ENCODE data around the gene ELAVL2.
A peak's percentile ranks its signal among the peaks of the same experiment; 100 is the strongest.

The ELAVL2 gene

DNA sequence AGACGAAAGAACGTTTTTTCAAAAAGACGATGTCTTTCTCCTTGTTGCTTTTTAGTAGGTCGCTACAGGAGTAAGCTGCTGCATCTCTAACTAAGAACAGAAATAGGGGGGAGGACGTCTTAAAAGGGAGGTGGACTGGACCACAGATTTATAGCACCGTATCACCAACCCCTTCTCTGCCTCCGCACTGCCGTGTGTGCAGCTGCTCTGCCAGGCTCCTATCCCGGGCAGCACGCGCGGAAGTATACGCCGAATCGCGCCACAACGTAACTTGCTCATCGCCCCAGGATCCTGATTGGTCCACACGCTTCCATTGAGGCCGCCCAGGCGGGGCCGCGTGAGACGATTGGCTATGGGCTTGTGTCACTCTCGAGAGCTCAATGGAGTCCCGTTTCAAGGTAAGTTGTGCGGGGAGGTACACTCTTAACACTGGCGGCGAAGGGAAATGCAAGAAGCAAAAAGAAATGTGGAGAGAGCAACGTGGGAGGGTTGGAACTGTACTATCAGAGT is at the start of gene ELAVL2:
ELAVL2 (minus strand) TSS at position 121 of the 510 bp plus-strand sequence. CDS start 64,006 bp downstream, outside the sequence.
- DNase-seq (ENCODE audit: low read depth in 4 of 4, low spot score in 1 of 4): peak in 2 of 4 experiments; percentile 16 to 22

DNA sequence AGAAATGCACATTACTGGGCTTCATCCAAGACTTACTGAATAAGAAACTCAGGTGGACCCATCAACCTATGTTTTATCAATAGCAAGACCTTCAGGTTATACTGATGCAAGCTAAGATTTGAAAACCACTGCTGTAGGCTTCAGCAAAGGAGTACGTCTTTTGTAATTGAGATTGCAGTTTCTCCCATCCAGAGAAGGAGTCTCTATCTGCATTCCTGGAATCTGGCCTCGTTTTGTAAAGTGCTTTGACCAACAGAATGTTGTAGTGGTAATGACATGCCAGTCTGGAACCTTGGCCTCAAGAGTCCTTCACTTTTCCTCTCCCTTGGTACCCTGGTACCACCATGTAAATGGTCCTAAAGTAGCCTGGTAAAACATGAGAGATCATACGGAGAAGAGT is 32.2 kb upstream of the ELAVL2 start:
- DNase-seq (ENCODE audit: low read depth in 4 of 4, low spot score in 1 of 4): no peak

DNA sequence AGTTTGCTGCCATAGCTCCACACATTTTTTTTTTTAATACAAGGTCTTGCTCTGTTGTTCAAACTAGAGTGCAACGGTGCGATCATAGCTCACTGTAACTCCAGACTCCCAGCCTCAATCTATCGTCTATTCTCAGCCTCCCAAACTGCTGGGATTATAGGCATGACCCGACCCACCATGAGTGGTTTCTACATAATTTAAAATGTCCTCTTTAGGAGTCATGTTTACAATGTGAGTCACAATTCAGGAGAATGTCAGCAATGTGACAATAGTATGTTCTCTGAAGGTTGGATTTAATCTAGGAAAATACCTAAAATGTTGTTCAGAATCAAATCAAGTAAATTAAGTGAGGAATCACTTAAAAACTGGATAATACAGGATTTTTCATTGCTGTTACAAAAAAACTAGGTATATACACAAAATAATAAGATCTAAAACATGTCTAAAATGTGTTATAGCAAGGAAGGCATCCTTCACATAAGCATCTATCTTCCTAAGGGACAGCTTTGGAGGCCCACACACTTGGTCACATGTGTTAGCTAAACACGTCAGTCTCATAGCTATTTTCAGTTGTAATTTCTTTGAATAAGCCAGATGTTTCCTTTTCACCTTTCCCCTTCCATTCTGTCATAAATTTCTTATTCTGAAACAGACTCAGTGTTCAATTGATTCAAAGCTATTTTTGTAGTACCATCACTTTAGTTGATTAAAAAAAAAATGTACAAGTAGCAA is 30.0 kb upstream of the ELAVL2 start:
- no peak for DNase-seq (ENCODE audit: low read depth in 4 of 4, low spot score in 1 of 4)

DNA sequence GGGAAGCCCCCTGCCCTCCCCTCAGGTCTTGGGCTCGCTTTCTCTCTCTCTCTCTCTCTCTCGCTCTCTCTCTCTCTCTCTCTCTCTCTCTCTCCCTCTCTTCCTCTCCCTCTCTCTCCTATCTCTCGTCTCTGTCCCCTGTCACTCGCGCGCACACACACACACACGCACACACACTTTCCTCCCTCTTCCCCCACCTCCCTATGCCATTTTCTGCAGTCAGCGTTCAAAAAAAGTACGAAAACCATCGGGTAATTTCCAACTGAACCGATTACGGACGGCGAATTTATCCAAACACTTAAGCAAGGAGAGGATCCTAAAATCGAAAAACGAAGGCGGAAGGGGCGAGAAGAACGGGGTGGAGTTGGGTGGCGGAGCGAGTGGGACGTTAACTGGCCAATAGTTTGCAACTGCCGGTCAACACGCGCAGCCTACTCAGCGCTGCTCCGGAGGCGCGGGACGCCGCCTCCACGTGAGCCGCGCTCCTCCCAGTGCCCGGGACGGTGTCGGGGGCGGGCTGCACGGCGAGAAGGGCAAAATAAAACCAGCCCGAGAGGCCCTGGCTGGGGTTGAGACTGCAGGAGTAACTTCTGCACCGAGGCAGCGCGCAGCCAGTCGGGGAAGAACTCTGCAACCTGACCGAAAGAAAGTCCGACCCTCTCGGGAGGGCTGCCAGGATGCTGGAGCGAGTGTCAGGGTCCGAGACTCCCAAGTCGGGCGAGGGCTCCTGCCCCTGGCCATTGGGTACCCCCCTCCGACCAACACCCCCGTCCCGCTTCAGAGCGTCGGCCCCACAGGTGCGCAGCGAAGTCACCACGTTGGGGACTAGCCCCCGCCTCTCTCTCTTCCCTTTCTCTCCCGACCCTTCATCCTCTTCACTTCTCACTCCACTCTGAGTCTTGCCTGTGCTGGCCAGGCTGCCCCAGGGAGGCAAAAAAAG is 24.9 kb upstream of the ELAVL2 start:
- no peak for DNase-seq (ENCODE audit: low read depth in 4 of 4, low spot score in 1 of 4)

DNA sequence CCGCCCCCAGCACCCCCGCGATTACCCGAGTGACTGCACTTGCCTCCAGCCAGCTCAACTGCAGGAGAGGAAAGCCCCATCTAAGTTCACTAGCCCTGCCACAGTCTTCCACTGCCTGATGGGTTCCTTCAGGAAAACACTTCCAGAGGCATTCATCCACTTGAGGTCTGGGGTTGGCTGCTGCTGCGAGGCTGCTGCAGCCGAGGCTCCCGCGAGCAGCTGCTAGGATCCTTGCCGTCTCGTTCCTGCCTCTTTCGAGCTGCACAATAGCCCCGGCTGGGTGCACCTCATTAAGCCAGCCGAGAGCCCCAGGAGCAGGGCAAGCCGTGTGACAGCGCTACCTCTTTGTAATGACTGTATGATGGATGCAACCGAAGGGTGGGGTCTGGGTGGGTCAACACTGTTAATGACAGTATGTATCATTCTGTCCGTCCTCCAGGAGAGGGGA is 24.2 kb upstream of the ELAVL2 start:
- DNase-seq (ENCODE audit: low read depth in 4 of 4, low spot score in 1 of 4): no peak

DNA sequence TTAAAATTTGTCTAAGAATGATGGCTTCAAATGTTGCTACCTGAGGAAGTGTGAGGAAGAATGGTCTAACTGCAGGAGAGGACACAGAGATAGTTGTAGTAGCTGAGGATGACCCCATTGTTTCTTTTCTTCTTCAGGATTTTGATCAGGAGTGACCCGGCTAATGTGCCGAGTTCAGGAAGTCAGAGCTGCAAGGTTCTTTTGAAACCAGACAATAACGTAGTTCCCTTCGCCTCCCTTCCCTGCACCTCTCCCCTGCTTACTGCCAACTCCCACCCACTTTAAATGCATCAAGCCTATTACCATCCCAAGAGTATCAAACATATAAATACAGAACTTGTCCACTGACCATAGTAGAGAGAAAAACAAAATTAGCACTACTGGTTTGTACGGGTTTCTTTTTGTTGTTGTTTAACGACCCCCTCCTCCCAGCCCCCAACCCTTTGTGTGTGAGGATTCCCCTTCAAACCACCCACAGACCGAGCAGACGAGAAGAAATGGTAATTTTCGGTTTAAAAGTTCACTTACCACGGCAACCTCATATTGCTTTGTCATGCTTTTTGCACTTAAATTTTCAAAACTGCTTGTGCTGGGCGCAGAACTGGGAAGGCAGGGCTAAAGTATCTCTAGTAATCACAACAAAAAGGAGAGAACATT is 23.5 kb upstream of the ELAVL2 start:
- DNase-seq (ENCODE audit: low read depth in 4 of 4, low spot score in 1 of 4): no peak

DNA sequence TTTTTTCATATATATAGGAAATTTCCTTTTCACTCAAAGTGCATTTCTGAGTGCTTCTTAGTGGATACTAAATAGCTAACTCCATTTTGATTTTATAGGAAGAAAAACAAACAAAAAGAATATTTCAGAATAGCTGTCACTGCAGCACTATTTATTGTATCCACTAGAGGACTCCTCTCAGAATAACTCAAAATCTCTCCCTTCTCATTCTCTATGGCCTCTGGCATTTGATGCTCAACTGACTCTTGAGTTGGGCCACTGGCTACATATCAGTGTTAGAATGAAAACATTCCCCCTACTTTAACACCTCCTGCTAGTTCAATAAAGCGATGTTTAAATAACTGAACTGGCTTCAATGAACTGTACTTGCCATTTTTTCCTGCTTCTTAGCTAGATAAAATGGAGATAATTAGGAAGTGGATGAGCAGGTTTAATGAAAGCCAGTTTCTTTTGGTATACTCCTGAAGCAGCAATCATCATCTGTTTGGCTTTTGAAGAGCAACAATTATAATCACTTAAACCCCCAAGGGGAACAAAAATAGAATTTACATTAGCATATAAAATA is 16.6 kb upstream of the ELAVL2 start:
- DNase-seq (ENCODE audit: low read depth in 4 of 4, low spot score in 1 of 4): no peak

DNA sequence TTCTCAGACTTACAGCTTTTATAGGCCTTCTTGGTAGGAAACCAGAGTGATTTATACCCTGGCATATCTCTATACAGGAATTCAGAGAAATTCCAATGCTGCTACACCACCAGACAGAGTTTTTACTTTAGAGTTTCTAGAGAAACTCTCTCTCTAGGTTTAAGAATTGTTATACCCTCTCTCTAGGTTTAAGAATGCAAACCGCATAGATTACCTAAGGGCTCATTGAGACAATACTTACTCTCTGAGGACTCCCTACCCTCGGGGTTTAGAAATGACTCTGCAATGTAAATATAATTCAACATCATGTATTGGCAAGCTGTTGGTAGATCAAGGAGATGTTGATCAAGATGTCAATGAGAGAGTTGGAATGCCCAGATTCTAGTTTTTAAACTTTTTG is 15.3 kb upstream of the ELAVL2 start:
- DNase-seq (ENCODE audit: low read depth in 4 of 4, low spot score in 1 of 4): no peak

DNA sequence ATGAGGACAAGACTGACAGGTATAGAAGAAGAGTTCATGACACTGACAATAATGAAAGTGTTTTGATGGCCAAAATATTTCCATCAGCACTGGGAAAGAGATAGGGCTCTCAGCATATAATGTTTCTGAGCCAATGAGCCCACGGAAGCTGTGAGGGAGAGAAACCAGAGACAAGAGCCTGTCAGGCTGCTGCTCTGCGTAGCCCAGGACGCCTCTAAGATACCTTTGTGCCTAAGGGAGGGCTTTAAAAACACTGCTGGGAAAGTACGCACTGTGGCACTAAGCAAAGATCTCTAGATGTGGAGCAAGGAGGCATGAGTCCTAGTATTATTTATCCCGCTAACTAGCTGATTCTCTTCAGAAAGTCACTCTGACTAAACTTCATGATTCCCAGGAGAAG is 11.0 kb upstream of the ELAVL2 start:
- DNase-seq (ENCODE audit: low read depth in 4 of 4, low spot score in 1 of 4): no peak

DNA sequence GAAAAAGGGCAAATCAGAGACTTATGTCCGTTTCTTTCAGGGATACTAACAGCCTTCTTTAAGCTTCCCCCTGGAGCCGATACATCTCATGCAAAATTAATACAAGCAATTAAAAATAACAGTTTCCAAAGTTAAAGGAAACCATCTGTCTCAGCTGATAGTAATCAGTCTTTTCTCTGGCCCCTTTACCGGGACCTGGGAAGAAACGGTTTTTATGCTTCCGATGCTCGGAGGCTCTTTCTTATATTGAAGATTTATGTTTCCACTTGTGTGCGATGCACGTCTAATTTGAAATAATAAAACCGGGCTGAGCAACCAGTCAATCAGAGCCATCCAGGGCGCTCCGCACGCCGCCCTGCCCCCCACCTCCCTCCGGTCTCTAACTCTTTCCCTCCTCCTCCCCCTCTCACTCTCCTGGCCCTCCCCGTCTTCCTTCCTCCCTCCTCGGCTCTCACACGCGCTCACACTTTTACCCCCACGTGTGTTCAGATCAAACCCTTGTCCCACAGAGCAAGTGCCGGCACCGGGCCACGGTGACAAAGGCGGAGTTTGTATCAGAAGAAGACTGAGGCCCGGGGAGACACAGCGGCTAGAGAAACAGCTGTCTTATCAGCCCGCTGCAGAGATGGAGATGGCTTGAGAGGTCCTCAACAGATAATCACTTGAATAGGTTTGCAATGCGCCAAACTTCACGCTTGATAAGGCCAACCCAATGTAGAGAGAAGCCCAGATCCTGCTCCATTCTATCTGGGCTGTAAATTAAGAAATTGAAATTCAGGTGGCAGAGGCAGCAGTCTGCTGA is 5.1 kb upstream of the ELAVL2 start:
- no peak for DNase-seq (ENCODE audit: low read depth in 4 of 4, low spot score in 1 of 4)

DNA sequence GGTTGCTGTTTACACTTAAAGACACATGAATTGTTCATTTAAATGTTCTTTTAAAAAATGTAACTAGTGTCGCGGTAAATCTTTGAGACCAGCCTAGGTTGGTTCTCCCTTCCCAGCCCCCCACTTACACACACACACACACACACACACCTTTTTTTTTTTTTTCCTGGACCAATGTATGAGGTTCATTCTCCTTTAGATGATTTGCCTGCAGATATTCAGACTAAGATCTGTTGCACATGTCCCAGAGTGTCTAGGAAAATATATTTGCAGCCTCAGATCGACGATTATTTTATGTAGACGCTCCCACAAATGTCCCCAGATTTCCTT is 4.4 kb upstream of the ELAVL2 start:
- DNase-seq (ENCODE audit: low read depth in 4 of 4, low spot score in 1 of 4): no peak

DNA sequence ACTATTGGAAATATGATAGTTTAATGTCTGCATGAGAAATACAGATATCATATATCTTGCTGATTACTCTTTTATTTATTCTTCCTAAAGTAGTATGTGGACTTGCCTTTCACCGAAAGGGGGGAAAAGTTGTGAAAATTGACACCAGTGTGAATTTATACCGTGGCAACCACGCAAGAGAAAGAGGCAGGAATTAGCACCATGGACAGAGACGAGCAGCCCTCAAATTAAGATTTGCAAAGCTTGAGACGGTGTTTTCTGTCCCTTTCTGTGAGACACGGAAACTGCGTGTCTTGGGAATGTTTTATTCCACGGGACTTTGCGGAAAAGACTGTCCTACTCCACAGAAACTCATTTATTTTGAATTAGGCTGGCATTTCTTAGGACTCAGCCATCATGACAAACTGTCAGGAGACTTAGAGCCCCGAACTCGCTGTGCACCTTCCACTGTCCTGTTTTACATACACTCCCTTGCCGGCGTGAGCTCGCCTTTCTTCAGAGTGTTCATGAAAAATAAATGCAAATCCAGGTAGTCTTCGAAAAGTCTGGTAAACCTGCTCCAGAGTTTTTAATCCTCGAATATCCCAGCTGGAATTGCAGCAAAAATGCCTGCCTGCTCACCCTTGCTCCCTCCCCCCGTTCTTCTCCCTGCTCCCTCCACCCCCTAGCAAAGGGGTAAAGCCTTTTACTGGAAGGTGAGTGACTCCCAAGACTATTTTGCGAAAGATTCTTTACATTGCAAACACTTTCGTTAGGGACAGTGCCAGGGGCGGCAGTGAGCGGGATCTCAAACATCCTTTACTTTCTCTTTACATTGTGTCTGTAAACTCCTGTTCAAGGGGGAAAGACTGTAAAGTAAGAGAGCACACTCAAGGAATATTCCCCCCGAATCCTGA is 3.8 kb upstream of the ELAVL2 start:
- no peak for DNase-seq (ENCODE audit: low read depth in 4 of 4, low spot score in 1 of 4)

DNA sequence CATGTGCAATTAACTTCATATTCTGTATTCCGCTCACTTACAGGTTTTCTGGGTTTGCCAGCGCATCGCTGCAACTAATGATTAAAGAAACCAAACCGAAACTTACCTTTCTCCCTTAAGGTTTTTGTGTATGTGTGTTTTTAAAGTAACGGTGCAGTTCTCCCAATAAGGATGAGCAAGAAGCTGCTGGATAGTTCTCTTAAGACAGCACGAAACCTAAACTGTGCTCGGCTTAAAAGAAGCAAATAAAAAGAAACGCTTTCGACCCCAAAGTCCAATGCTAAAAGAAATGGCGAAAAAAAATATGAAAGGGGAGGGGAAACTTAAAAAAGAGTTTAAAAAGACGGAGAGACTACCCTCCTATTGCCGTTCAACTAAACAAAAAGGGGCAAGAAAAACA is 340 bp downstream of the ELAVL2 start:
- no peak for DNase-seq (ENCODE audit: low read depth in 4 of 4, low spot score in 1 of 4)

DNA sequence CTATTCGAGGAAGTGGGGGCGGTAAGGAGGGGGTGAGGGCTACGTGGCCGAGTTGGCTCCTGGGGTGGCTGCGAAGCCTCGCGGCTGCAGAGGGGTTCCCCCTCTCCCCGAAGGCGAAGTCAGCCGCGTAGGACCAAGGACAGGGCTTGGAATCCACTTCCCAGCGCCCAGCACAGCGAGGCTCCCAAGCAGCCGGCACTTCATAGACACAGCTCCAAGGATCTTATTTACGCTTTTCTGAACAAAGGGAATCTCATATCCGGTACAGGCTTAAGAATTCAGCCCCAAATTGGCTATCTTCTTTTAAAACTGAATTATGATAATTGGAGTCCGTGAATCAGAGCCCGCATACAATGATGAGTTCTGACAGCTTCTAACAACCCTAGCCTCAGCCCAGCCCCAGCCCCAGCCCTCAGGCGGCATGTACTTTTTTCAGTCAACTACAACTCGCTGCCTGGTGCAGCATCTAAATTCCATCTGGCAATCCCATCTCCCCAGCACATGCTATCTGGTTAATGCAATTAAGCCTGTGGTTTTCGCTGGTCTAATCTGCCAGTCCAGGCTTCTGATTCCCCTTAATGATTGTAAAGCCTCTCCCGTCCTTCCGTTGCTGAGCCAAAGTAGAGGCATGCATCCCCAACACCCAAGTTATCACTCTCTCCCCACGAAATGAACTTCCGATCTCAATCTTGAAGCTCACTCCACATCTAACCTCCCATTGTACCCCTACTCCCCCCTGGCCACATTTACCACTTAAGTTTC is 1.0 kb downstream of the ELAVL2 start:
- DNase-seq (ENCODE audit: low read depth in 4 of 4, low spot score in 1 of 4): no peak

DNA sequence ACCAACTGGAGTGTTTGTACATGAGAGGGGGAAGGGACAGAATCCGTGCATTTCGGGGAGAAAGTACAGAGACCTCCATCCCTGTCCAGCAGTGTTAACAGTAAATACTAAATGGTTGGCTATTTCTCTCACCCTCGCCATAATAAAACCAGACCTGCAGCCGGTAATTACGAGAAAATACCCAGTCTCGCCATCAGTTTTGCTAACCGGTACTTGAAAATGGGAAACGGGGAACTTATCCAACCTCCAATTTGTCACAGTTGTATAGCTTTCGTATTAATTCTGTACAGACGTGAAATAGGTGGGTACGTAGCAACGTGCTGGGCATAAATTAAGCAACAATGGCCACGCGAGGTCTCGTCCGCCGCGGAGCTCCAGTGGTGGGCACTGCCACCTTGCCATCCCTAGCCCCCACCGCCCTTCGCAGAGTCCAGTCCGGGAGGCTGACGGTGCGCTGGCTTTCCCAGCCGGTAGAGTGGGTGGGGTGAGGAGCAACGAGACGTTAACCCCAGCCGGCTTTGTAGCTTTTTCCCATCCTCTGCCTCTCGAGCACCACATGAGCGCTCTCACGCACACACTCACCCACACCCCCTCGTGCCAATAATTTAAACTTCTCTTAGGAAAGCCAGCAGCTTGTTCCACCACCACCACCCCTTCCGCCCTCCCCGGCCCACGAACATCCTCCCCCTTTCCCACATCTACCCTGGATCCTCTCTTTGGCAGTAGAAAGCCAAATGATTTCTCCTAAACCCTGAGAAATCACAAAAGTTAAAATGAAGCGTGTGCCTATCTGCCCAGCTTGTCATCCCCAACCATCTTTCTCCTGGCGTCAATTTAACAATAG is 1.8 kb downstream of the ELAVL2 start:
- DNase-seq (ENCODE audit: low read depth in 4 of 4, low spot score in 1 of 4): no peak

DNA sequence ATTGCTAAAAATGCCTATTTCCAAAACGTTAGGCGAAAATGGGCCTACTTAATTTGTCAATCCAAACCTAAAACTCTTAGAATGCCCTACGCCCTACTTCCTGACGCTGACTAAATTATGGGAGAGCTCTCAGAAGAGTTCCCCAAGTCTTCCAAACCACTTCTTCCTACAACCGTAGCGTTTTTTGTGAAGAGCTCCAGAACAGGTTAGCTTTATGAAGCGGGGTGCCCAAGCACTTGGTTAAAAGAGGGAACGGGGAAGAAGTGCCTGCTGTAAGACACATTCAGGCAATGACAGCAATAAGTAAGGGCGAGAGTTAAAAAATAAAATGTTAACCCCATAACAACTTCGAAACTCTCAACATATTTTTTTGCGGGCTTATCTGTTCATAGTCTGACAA is 2.8 kb downstream of the ELAVL2 start:
- DNase-seq (ENCODE audit: low read depth in 4 of 4, low spot score in 1 of 4): no peak

DNA sequence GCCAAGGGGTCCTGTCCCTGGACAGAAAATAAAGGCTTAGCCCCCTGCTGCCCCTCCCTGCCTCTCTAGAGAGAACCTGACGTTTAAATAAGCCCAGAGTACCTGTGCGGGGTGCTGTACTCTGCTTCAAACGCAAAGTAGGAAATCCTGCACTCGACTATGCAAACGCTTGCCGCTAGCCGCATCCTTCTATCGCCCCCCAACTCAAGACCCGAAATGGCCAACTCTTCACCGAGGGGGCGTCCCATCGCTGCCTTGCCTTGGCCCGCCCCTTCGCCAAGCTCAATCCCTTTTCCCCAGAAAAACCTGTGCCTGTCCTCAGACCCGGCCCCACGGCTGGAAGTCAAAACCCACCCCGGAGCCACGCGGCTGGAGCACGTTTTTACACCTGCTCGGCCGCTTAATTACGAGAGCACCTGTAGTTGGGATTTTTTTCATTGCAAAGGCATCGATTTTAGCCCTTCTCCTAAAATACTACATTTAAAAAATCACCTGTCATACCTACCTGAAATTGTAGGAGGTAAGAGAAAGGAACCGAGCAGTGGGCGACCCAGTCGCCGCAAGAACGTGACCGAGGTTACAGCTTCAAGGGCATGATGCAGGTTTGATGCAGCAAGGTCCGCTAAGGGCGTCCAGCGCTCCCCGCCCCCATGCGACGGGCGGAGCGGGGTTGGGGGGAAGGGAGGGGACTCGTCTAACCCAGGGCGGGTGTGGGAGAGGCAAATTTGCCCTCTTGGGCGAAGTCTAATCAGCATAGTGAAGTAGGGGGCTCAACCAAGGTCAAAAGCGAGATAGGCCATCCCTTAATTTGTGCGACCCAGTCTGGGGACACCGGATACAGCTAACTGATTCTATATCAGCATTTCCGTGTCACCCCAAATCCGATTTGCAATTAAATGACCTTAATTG is 3.5 kb downstream of the ELAVL2 start:
- DNase-seq (ENCODE audit: low read depth in 4 of 4, low spot score in 1 of 4): no peak
